HepG2 (cell line): Measurements from ENCODE around the gene ENO2. TPM values are rescaled to one million over a fixed set of nuclear protein-coding genes. Genes with fewer than 3 reads are reported as not detected.
A peak's percentile ranks its signal among the peaks of the same experiment; 100 is the strongest.

ENCODE experiments used
- ATF7 ChIP-seq, 2 experiments: fragments of 450-650 bp in 1 of 2; sonication (generic) in 1 of 2; formaldehyde crosslinking in 1 of 2; IDR thresholded peaks; 2 replicates each; pipeline versions ENCODE4 v1.4.0 to v1.6.1; 2016 to 2020; ENCODE audit warnings: antibody characterized with exemption in 1 of 2, mild to moderate bottlenecking in 1 of 2, missing genetic modification reagents in 1 of 2
- BHLHE40 ChIP-seq: IDR thresholded peaks from 2 replicates; pipeline ENCODE4 v1.6.1; 2011; ENCODE audit warnings: low read length, improper control_type of control experiment
- CREB1 ChIP-seq, 2 experiments: fragments of 450-650 bp in 1 of 2; IDR thresholded peaks; 2 replicates each; pipeline ENCODE4 v1.6.1; 2016 to 2017; ENCODE audit warnings: control low read depth in 1 of 2, mild to moderate bottlenecking in 1 of 2, missing compliant biosample characterization in 1 of 2, missing genetic modification characterization in 1 of 2
- EEA1 ChIP-seq: sonication (generic); formaldehyde crosslinking; IDR thresholded peaks from 2 replicates; pipeline ENCODE4 v1.5.1; 2020; ENCODE audit warnings: mild to moderate bottlenecking, missing genetic modification reagents, borderline replicate concordance
- NKX3-1 ChIP-seq: sonication (generic); formaldehyde crosslinking; IDR thresholded peaks from 2 replicates; pipeline ENCODE4 v1.5.0; 2020; ENCODE audit warnings: missing genetic modification reagents
- RAD51 ChIP-seq: fragments of 450-650 bp; IDR thresholded peaks from 2 replicates; pipeline ENCODE4 v1.6.1; 2016; ENCODE audit warnings: borderline replicate concordance
- RBM39 ChIP-seq: fragments of 200-400 bp; formaldehyde crosslinking; IDR thresholded peaks from one replicate; pipeline ENCODE4 v1.6.1; 2018; ENCODE audit warnings: antibody characterized with exemption, mild to moderate bottlenecking, low read depth, low read length; ENCODE audit not compliant: poor library complexity, severe bottlenecking
- ZBTB1 ChIP-seq: sonication (generic); formaldehyde crosslinking; IDR thresholded peaks from 2 replicates; pipeline ENCODE4 v1.4.0; 2020; ENCODE audit warnings: missing genetic modification reagents, borderline replicate concordance
- ZFP36L2 ChIP-seq: sonication (generic); formaldehyde crosslinking; IDR thresholded peaks from 2 replicates; pipeline ENCODE4 v1.4.0; 2020; ENCODE audit warnings: missing genetic modification reagents
- ZNF235 ChIP-seq: sonication (generic); formaldehyde crosslinking; IDR thresholded peaks from 2 replicates; pipeline ENCODE4 v1.8.1; 2023; ENCODE audit warnings: mild to moderate bottlenecking, missing genetic modification reagents, borderline replicate concordance
- ZNF562 ChIP-seq: sonication (generic); formaldehyde crosslinking; IDR thresholded peaks from 2 replicates; pipeline ENCODE4 v1.8.0; 2022; ENCODE audit warnings: missing genetic modification reagents, borderline replicate concordance
- ZNF703 ChIP-seq: sonication (generic); formaldehyde crosslinking; IDR thresholded peaks from 2 replicates; pipeline ENCODE4 v1.5.1; 2020; ENCODE audit warnings: missing genetic modification reagents, mild to moderate bottlenecking, moderate library complexity, borderline replicate concordance
- ZZZ3 ChIP-seq: sonication (generic); formaldehyde crosslinking; IDR thresholded peaks from 2 replicates; pipeline ENCODE4 v1.4.0; 2020; ENCODE audit warnings: missing genetic modification reagents, mild to moderate bottlenecking, borderline replicate concordance
- polyA plus RNA-seq, 8 experiments: library from polyadenylated mRNA; depleted of rRNA in 3 of 8; stranded (reverse) in 7 of 8; unstranded in 1 of 8; fragments of >200 nt; fragmentation: Illumina TruSeq in 4 of 8; extraction: Trizol in 4 of 8; gene quantifications; 2 replicates each; pipeline versions ENCODE4 v1.2.1 to v1.2.3, GENCODE V29; 2011 to 2016; ENCODE audit warnings: low read depth in 4 of 8, missing spikeins in 1 of 8, mixed read lengths in 1 of 8; ENCODE audit not compliant: insufficient read depth in 1 of 8
- total RNA-seq, 5 experiments: library from RNA; depleted of rRNA; stranded (reverse); fragments of >200 nt; fragmentation: Illumina TruSeq; extraction: Trizol; gene quantifications; 2 replicates each; pipeline ENCODE4 v1.2.3, GENCODE V29; 2016; ENCODE audit warnings: low read depth in 1 of 5
- TF ChIP-seq, protein P1 (sequence below), 2 experiments: fragments of 450-650 bp in 1 of 2; sonication (generic) in 1 of 2; formaldehyde crosslinking; IDR thresholded peaks; 2 replicates each; pipeline versions ENCODE4 v1.5.0 to v1.8.0; 2020 to 2022; ENCODE audit warnings: mild to moderate bottlenecking in 1 of 2, missing genetic modification reagents in 1 of 2
- TF ChIP-seq, protein P2 (sequence below), 2 experiments: fragments of 450-650 bp in 1 of 2; sonication (generic) in 1 of 2; formaldehyde crosslinking in 1 of 2; IDR thresholded peaks; 2 replicates each; pipeline versions ENCODE4 v1.6.1 to v1.8.0; 2016 to 2022; ENCODE audit warnings: antibody characterized with exemption in 1 of 2, mild to moderate bottlenecking in 1 of 2, missing genetic modification reagents in 1 of 2
- TF ChIP-seq, protein P3 (sequence below): IDR thresholded peaks from 2 replicates; pipeline ENCODE4 v1.6.1; 2016; ENCODE audit warnings: control low read depth

ENO2 gene
- total and polyA plus RNA-seq, 2 of the 13 experiments (the other 11 are each of a cell fraction or from before 2014, with no cell fraction given) = 19.3 to 136 TPM

DNA sequence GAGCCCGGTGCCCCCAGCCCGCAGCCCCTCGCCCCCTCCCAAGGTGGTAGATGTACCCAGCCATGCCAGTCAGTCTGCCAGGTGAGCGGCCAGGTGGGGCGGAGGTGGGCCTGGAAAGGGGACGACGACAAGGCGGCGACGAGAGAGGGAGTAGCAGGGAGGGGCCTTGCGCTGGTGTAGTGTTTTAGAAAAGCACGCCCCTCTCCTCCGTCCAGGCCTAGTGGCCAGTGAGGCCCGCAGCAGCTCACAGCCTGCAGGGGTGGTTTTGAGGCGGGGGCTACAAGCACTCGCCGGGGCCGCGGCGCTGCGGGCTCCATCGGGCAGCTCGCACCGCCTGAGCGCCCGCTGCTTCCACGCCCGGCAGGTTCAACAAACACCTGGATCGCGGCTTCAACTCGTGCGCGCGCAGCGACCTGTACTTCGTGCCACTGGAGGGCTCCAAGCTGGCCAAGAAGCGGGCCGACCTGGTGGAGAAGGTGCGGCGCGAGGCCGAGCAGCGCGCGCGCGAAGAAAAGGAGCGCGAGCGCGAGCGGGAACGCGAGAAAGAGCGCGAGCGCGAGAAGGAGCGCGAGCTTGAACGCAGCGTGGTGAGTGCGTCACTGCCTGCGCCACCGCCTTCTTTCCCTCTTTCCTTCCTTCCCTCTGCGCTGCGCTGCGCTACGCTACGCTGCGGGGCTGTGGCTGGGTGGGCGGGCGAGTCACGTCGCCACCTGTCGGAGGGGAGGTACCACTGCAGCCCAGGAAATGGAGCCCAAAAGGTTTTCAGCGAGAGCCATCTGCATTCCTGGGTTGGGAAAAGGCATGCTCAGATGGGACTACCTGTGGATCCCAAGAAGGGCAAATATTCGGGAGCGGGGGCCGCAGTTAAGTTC, 23.3 kb downstream of the ENO2 start (continued):
- TF ChIP-seq, protein P1, sequence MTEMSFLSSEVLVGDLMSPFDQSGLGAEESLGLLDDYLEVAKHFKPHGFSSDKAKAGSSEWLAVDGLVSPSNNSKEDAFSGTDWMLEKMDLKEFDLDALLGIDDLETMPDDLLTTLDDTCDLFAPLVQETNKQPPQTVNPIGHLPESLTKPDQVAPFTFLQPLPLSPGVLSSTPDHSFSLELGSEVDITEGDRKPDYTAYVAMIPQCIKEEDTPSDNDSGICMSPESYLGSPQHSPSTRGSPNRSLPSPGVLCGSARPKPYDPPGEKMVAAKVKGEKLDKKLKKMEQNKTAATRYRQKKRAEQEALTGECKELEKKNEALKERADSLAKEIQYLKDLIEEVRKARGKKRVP (CRISPR knock-in tag; IDR thresholded peaks at IDR 0.05) = no peak; a peak in 1 of 4 replicates
- TF ChIP-seq EEA1 (CRISPR knock-in tag) (no peak), CREB1 (IDR thresholded peaks at IDR 0.05) (peak; percentile 91), CREB1 (CRISPR knock-in tag; IDR thresholded peaks at IDR 0.05) (peak; percentile 97), ZNF703 (CRISPR knock-in tag) (peak; percentile 43; the same call in 1 of the 2 replicates), BHLHE40 (0 out of 2 replicates have a peak, but pooled peaks have one; percentile 23), ZNF235 (CRISPR knock-in tag) (peak; percentile 74; the same call in 1 of the 2 replicates), ZFP36L2 (CRISPR knock-in tag) (no peak), ZNF562 (CRISPR knock-in tag) (no peak), ZBTB1 (CRISPR knock-in tag) (no peak; the same call in 1 of the 2 replicates), ATF7 (IDR thresholded peaks at IDR 0.05) (no peak), ATF7 (CRISPR knock-in tag; IDR thresholded peaks at IDR 0.05) (peak; percentile 53; the same call in 1 of the 2 replicates), RBM39 (peak; percentile 95), RAD51 (no peak), NKX3-1 (no peak), ZZZ3 (CRISPR knock-in tag) (no peak)
- TF ChIP-seq, protein P2, sequence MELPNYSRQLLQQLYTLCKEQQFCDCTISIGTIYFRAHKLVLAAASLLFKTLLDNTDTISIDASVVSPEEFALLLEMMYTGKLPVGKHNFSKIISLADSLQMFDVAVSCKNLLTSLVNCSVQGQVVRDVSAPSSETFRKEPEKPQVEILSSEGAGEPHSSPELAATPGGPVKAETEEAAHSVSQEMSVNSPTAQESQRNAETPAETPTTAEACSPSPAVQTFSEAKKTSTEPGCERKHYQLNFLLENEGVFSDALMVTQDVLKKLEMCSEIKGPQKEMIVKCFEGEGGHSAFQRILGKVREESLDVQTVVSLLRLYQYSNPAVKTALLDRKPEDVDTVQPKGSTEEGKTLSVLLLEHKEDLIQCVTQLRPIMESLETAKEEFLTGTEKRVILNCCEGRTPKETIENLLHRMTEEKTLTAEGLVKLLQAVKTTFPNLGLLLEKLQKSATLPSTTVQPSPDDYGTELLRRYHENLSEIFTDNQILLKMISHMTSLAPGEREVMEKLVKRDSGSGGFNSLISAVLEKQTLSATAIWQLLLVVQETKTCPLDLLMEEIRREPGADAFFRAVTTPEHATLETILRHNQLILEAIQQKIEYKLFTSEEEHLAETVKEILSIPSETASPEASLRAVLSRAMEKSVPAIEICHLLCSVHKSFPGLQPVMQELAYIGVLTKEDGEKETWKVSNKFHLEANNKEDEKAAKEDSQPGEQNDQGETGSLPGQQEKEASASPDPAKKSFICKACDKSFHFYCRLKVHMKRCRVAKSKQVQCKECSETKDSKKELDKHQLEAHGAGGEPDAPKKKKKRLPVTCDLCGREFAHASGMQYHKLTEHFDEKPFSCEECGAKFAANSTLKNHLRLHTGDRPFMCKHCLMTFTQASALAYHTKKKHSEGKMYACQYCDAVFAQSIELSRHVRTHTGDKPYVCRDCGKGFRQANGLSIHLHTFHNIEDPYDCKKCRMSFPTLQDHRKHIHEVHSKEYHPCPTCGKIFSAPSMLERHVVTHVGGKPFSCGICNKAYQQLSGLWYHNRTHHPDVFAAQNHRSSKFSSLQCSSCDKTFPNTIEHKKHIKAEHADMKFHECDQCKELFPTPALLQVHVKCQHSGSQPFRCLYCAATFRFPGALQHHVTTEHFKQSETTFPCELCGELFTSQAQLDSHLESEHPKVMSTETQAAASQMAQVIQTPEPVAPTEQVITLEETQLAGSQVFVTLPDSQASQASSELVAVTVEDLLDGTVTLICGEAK (IDR thresholded peaks at IDR 0.05) = no peak
- TF ChIP-seq, protein P2 (CRISPR knock-in tag; IDR thresholded peaks at IDR 0.05) = peak; percentile 91; the same call in 1 of the 2 replicates
- TF ChIP-seq, protein P3, sequence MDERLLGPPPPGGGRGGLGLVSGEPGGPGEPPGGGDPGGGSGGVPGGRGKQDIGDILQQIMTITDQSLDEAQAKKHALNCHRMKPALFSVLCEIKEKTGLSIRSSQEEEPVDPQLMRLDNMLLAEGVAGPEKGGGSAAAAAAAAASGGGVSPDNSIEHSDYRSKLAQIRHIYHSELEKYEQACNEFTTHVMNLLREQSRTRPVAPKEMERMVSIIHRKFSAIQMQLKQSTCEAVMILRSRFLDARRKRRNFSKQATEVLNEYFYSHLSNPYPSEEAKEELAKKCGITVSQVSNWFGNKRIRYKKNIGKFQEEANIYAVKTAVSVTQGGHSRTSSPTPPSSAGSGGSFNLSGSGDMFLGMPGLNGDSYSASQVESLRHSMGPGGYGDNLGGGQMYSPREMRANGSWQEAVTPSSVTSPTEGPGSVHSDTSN (CRISPR knock-in tag) = no peak
